ENCODE data around the gene SPON1.
"Not testable (repeated sequence)": the region's sequence is repeated elsewhere in the genome, so short reads cannot be mapped to it uniquely, and the experiment has no call there.

SPON1 gene

DNA sequence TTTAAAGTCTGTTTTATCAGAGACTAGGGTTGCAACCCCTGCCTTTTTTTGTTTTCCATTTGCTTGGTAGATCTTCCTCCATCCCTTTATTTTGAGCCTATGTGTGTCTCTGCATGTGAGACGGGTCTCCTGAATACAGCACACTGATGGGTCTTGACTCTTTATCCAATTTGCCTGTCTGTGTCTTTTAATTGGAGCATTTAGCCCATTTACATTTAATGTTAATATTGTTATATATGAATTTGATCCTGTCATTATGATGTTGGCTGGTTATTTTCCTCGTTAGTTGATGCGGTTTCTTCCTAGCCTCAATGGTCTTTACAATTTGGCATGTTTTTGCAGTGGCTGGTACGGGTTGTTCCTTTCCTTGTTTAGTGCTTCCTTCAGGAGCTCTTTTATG lies 25.4 kb upstream of the SPON1 start:
- H3K9ac ChIP-seq (ENCODE audit: low read depth, low read length); H3K4me1 ChIP-seq (ENCODE audit: insufficient read depth, low read length); H3K36me3 ChIP-seq (ENCODE audit: insufficient read depth, low read length): not testable (repeated sequence)

DNA sequence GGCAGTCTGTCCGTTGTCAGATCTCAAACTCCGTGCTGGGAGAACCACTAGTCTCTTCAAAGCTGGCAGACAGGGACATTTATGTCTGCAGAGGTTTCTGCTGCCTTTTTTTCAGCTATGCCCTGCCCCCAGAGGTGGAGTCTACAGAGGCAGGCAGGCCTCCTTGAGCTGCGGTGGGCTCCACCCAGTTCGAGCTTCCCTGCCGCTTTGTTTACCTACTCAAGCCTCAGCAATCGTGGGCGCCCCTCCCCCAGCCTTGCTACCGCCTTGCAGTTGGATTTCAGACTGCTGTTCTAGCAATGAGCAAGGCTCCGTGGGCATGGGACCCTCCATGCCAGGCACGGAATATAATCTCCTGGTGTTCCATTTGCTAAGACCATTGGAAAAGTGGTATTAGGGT lies 23.7 kb upstream of the SPON1 start:
- H3K9me3 ChIP-seq (ENCODE audit: control insufficient read depth, insufficient read depth, low read length); H3K9ac ChIP-seq (ENCODE audit: low read depth, low read length); H3K36me3 ChIP-seq (ENCODE audit: insufficient read depth, low read length); H3K4me1 ChIP-seq (ENCODE audit: insufficient read depth, low read length): not testable (repeated sequence)

More for the DNA sequence above, 25.4 kb upstream of the SPON1 start:
- not testable (repeated sequence) for H3K9me3 ChIP-seq (ENCODE audit: control insufficient read depth, insufficient read depth, low read length)

GRCh38 chr11:13939961-13940906 lies 22.3 kb upstream of the SPON1 start:
- Histone ChIP-seq H3K9me3 (ENCODE audit: control insufficient read depth, insufficient read depth, low read length) (no peaks in the 10 kb centered on the region), H3K4me1 (ENCODE audit: insufficient read depth, low read length) (peaks cover 5% of the 10 kb centered on the region; the same call in 1 of the 2 replicates), H3K9ac (ENCODE audit: low read depth, low read length) (no peak overlapping the region), H3K36me3 (ENCODE audit: insufficient read depth, low read length) (no peaks in the 10 kb centered on the region)

GRCh38 chr11:13940907-13941256 lies 21.6 kb upstream of the SPON1 start:
- H3K9me3 ChIP-seq (ENCODE audit: control insufficient read depth, insufficient read depth, low read length) = no peaks in the 10 kb centered on the region
- H3K9ac ChIP-seq (ENCODE audit: low read depth, low read length) = no peak overlapping the region
- peaks cover 5% of the 10 kb centered on the region; the same call in 1 of the 2 replicates for H3K4me1 ChIP-seq (ENCODE audit: insufficient read depth, low read length)
- no peaks in the 10 kb centered on the region for H3K36me3 ChIP-seq (ENCODE audit: insufficient read depth, low read length)

DNA sequence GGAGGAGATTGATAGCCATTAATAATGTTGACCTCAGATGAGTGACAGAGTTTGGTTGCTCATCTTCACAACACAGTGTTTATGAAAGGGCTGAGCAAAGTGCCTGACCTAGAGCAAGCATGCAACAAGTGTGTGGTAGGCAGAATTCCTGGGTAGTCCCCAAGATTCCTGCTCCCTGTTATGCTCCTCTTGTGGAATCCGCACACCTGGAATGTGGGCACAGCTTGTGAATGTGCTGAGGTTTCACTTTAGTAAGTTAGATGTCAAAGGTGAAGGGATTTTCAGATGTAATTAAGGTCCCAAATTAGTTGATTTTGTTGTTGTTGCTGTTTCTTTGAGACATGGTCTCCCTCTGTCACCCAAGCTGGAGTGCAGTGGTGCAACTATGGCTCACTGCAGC lies 20.7 kb upstream of the SPON1 start:
- Histone ChIP-seq H3K9ac (ENCODE audit: low read depth, low read length) (no peak overlapping the region), H3K36me3 (ENCODE audit: insufficient read depth, low read length) (no peaks in the 10 kb centered on the region), H3K9me3 (ENCODE audit: control insufficient read depth, insufficient read depth, low read length) (no peaks in the 10 kb centered on the region)

GRCh38 chr11:13942378-13942777 lies 20.1 kb upstream of the SPON1 start:
- Histone ChIP-seq H3K4me1 (ENCODE audit: insufficient read depth, low read length) (peaks cover 5% of the 10 kb centered on the region; the same call in 1 of the 2 replicates), H3K9me3 (ENCODE audit: control insufficient read depth, insufficient read depth, low read length) (no peaks in the 10 kb centered on the region), H3K9ac (ENCODE audit: low read depth, low read length) (no peak overlapping the region), H3K36me3 (ENCODE audit: insufficient read depth, low read length) (no peaks in the 10 kb centered on the region)

More for the DNA sequence above, 20.7 kb upstream of the SPON1 start:
- H3K4me1 ChIP-seq (ENCODE audit: insufficient read depth, low read length) = peaks cover 5% of the 10 kb centered on the region; the same call in 1 of the 2 replicates

GRCh38 chr11:13942971-13943381 lies 19.5 kb upstream of the SPON1 start:
- Histone ChIP-seq H3K9me3 (ENCODE audit: control insufficient read depth, insufficient read depth, low read length) (no peaks in the 10 kb centered on the region), H3K9ac (ENCODE audit: low read depth, low read length) (no peak overlapping the region), H3K4me1 (ENCODE audit: insufficient read depth, low read length) (peaks cover 5% of the 10 kb centered on the region; the same call in 1 of the 2 replicates), H3K36me3 (ENCODE audit: insufficient read depth, low read length) (no peaks in the 10 kb centered on the region)

- Histone ChIP-seq H3K36me3 (ENCODE audit: insufficient read depth, low read length) (no peaks in the 10 kb centered on the region), H3K9me3 (ENCODE audit: control insufficient read depth, insufficient read depth, low read length) (no peaks in the 10 kb centered on the region), H3K4me1 (ENCODE audit: insufficient read depth, low read length) (peaks cover 5% of the 10 kb centered on the region; the same call in 1 of the 2 replicates), H3K9ac (ENCODE audit: low read depth, low read length) (no peak overlapping the region)
Observed at GRCh38 chr11:13944016-13944415, 18.5 kb upstream of the SPON1 start.

- H3K9ac ChIP-seq (ENCODE audit: low read depth, low read length) = no peak overlapping the region
- no peaks in the 10 kb centered on the region; the same call in 1 of the 2 replicates for H3K4me1 ChIP-seq (ENCODE audit: insufficient read depth, low read length)
- no peaks in the 10 kb centered on the region for H3K9me3 ChIP-seq (ENCODE audit: control insufficient read depth, insufficient read depth, low read length)
- H3K36me3 ChIP-seq (ENCODE audit: insufficient read depth, low read length) = no peaks in the 10 kb centered on the region
Observed at GRCh38 chr11:13944911-13945425, 17.6 kb upstream of the SPON1 start.

DNA sequence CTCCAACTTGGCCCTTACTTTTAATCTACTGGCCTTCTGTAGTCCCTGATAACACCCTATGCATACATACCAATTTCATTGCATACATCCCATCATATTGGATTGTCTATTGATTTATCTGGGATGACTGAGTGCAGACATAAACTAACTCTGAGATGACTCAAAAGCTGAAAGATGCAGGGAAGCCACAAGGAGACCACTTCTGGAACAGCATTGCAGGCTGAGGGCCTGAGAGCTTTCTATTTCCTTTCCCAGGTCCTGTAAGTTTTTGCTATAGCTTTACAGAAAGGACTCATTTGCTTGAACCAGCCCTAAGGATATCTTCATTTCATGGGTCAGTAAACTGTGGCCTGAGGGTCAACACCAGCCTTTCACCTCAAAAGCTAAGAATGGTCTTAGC lies 15.1 kb upstream of the SPON1 start:
- Histone ChIP-seq H3K9ac (ENCODE audit: low read depth, low read length) (no peak overlapping the region), H3K36me3 (ENCODE audit: insufficient read depth, low read length) (no peaks in the 10 kb centered on the region), H3K4me1 (ENCODE audit: insufficient read depth, low read length) (no peaks in the 10 kb centered on the region; the same call in 1 of the 2 replicates), H3K9me3 (ENCODE audit: control insufficient read depth, insufficient read depth, low read length) (no peaks in the 10 kb centered on the region)

- H3K4me1 ChIP-seq (ENCODE audit: insufficient read depth, low read length) = no peaks in the 10 kb centered on the region
- no peak overlapping the region for H3K9ac ChIP-seq (ENCODE audit: low read depth, low read length)
- H3K9me3 ChIP-seq (ENCODE audit: control insufficient read depth, insufficient read depth, low read length) = no peaks in the 10 kb centered on the region
- no peaks in the 10 kb centered on the region for H3K36me3 ChIP-seq (ENCODE audit: insufficient read depth, low read length)
Observed at GRCh38 chr11:13949876-13950275, 12.6 kb upstream of the SPON1 start.

GRCh38 chr11:13952221-13952620 lies 10.3 kb upstream of the SPON1 start:
- no peaks in the 10 kb centered on the region for H3K36me3 ChIP-seq (ENCODE audit: insufficient read depth, low read length)

GRCh38 chr11:13952668-13953067 lies 9.9 kb upstream of the SPON1 start:
- Histone ChIP-seq H3K4me1 (ENCODE audit: insufficient read depth, low read length) (0 out of 2 replicates have a peak, but pooled peaks cover 5% of the 10 kb centered on the region), H3K9me3 (ENCODE audit: control insufficient read depth, insufficient read depth, low read length) (no peaks in the 10 kb centered on the region)

More at GRCh38 chr11:13952221-13952620, 10.3 kb upstream of the SPON1 start:
- Histone ChIP-seq H3K9me3 (ENCODE audit: control insufficient read depth, insufficient read depth, low read length) (no peaks in the 10 kb centered on the region), H3K9ac (ENCODE audit: low read depth, low read length) (no peak overlapping the region), H3K4me1 (ENCODE audit: insufficient read depth, low read length) (0 out of 2 replicates have a peak, but pooled peaks cover 5% of the 10 kb centered on the region)

DNA sequence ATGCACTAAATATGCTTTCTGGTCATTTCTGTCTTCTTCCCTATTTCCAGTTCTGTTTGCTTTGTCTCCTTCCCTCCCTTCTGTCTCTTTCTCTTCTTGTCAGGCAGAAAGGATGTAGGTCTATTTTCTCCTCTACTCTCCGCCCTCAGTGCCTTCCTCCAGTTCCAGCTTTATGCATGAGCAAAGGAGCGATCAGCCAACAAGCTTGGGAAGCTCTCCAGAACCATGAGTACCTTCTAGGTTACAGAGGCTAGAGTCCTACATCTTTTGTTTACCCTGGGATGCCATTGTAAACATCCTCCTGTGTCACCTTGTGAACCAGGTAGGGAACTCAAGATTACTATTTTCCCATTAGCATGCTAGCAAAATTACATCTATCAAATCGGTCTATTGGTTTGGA lies 7.9 kb upstream of the SPON1 start:
- Histone ChIP-seq H3K36me3 (ENCODE audit: insufficient read depth, low read length) (no peaks in the 10 kb centered on the region), H3K9me3 (ENCODE audit: control insufficient read depth, insufficient read depth, low read length) (no peaks in the 10 kb centered on the region), H3K4me1 (ENCODE audit: insufficient read depth, low read length) (0 out of 2 replicates have a peak, but pooled peaks cover 5% of the 10 kb centered on the region), H3K9ac (ENCODE audit: low read depth, low read length) (no peak overlapping the region)

More at GRCh38 chr11:13952668-13953067, 9.9 kb upstream of the SPON1 start:
- H3K36me3 ChIP-seq (ENCODE audit: insufficient read depth, low read length) = no peaks in the 10 kb centered on the region
- H3K9ac ChIP-seq (ENCODE audit: low read depth, low read length) = no peak overlapping the region

- Histone ChIP-seq H3K9me3 (ENCODE audit: control insufficient read depth, insufficient read depth, low read length) (no peaks in the 10 kb centered on the region), H3K9ac (ENCODE audit: low read depth, low read length) (no peak overlapping the region), H3K36me3 (ENCODE audit: insufficient read depth, low read length) (no peaks in the 10 kb centered on the region), H3K4me1 (ENCODE audit: insufficient read depth, low read length) (0 out of 2 replicates have a peak, but pooled peaks cover 5% of the 10 kb centered on the region)
Observed at GRCh38 chr11:13955971-13956421, 6.5 kb upstream of the SPON1 start.

All from ES-I3 (cell line).